Neural cell (in vitro differentiated cells): Measurements from ENCODE around the gene TEX35. TPM values are rescaled to one million over a fixed set of nuclear protein-coding genes. Genes with fewer than 3 reads are reported as not detected.

ENCODE experiments used
- H2AFZ ChIP-seq: fragments of 200-600, 300-800 bp; sonication (generic), shearing (Covaris generic); 2 replicates; pipeline ENCODE4 v1.6.0; 2014; ENCODE audit warnings: low read depth, mild to moderate bottlenecking, antibody characterized with exemption, low read length, moderate library complexity
- H3F3A ChIP-seq: fragments of 200-600 bp; shearing (Covaris generic); 2 replicates; pipeline ENCODE4 v1.6.1; 2016; ENCODE audit warnings: mild to moderate bottlenecking, moderate library complexity, mixed read lengths, antibody characterized with exemption, low read length; ENCODE audit not compliant: insufficient read depth, poor library complexity, severe bottlenecking
- H3K27ac ChIP-seq: fragments of 200-600, 300-800 bp; sonication (generic), shearing (Covaris generic); 2 replicates; pipeline ENCODE4 v1.5.1; 2014; ENCODE audit warnings: mild to moderate bottlenecking, low read length, moderate library complexity
- H3K27me3 ChIP-seq: fragments of 300-800, 200-600 bp; sonication (generic), shearing (Covaris generic); 2 replicates; pipeline ENCODE4 v1.6.0; 2014; ENCODE audit warnings: mild to moderate bottlenecking, low read depth, low read length, moderate library complexity; ENCODE audit not compliant: insufficient read depth
- H3K36me3 ChIP-seq: fragments of 300-800, 200-600 bp; sonication (generic), shearing (Covaris generic); 2 replicates; pipeline ENCODE4 v1.5.1; 2014; ENCODE audit warnings: mild to moderate bottlenecking, antibody characterized with exemption, low read length, moderate library complexity; ENCODE audit not compliant: insufficient read depth
- H3K4me2 ChIP-seq: fragments of 300-800, 200-600 bp; sonication (generic), shearing (Covaris generic); 2 replicates; pipeline ENCODE4 v1.6.0; 2014; ENCODE audit warnings: mild to moderate bottlenecking, low read length
- H3K4me3 ChIP-seq: fragments of 300-800, 200-600 bp; sonication (generic), shearing (Covaris generic); 2 replicates; pipeline ENCODE4 v1.5.1; 2014; ENCODE audit warnings: mild to moderate bottlenecking, low read length, moderate library complexity
- H3K79me2 ChIP-seq: fragments of 200-600 bp; shearing (Covaris generic); replicated peaks from 2 replicates; pipeline ENCODE4 v1.6.0; 2014; ENCODE audit warnings: mild to moderate bottlenecking, low read length, moderate library complexity; ENCODE audit not compliant: insufficient read depth
- H3K9ac ChIP-seq: fragments of 300-800, 200-600 bp; sonication (generic), shearing (Covaris generic); 2 replicates; pipeline ENCODE4 v1.6.1; 2016; ENCODE audit warnings: mild to moderate bottlenecking, low read length, mixed read lengths
- H3K9me2 ChIP-seq: fragments of 200-600 bp; shearing (Covaris generic); 2 replicates; pipeline ENCODE4 v1.6.1; 2016; ENCODE audit warnings: mild to moderate bottlenecking, low read length, mixed read lengths; ENCODE audit not compliant: insufficient read depth
- H3K9me3 ChIP-seq: fragments of 200-600, 300-800 bp; sonication (generic), shearing (Covaris generic); 2 replicates; pipeline ENCODE4 v1.6.1; 2016; ENCODE audit warnings: mild to moderate bottlenecking, mixed run types, low read length, moderate library complexity, mixed read lengths
- H4K20me1 ChIP-seq: fragments of 200-600 bp; shearing (Covaris generic); 2 replicates; pipeline ENCODE4 v1.6.1; 2016; ENCODE audit warnings: mild to moderate bottlenecking, mixed run types; ENCODE audit not compliant: insufficient read depth
- CTCF ChIP-seq: fragments of 450-650 bp; IDR thresholded peaks from 2 replicates; pipeline ENCODE4 v1.5.1; 2014; ENCODE audit warnings: antibody characterized with exemption, mild to moderate bottlenecking, moderate library complexity; ENCODE audit not compliant: poor library complexity, severe bottlenecking
- EP300 ChIP-seq: fragments of 450-650 bp; conservative IDR thresholded peaks from 2 replicates; pipeline ENCODE4 v1.6.1; 2014; ENCODE audit warnings: antibody characterized with exemption, mild to moderate bottlenecking, moderate library complexity; ENCODE audit not compliant: poor library complexity, severe bottlenecking
- EZH2 ChIP-seq: fragments of 200-600, 300-800 bp; shearing (Covaris generic), sonication (generic); IDR thresholded peaks from 2 replicates; pipeline ENCODE4 v1.6.1; 2014; ENCODE audit warnings: antibody characterized with exemption, low read length, borderline replicate concordance, mild to moderate bottlenecking; ENCODE audit not compliant: insufficient read depth, poor library complexity, severe bottlenecking
- MXI1 ChIP-seq: fragments of 450-650 bp; conservative IDR thresholded peaks from 2 replicates; pipeline ENCODE4 v1.6.1; 2014; ENCODE audit warnings: antibody characterized with exemption, mild to moderate bottlenecking; ENCODE audit not compliant: poor library complexity, severe bottlenecking
- POLR2AphosphoS5 ChIP-seq: IDR thresholded peaks from 2 replicates; pipeline ENCODE4 v1.6.1; 2012
- RAD21 ChIP-seq: fragments of 450-650 bp; conservative IDR thresholded peaks from 2 replicates; pipeline ENCODE4 v1.6.1; 2014; ENCODE audit warnings: antibody characterized with exemption, mild to moderate bottlenecking, moderate library complexity
- SMC3 ChIP-seq: fragments of 450-650 bp; conservative IDR thresholded peaks from 2 replicates; pipeline ENCODE4 v1.6.1; 2014; ENCODE audit warnings: antibody characterized with exemption, mild to moderate bottlenecking, moderate library complexity; ENCODE audit not compliant: poor library complexity
- TAF1 ChIP-seq: IDR thresholded peaks from 2 replicates; pipeline ENCODE4 v1.6.1; 2012; ENCODE audit warnings: low read depth
- polyA plus RNA-seq: library from polyadenylated mRNA; depleted of rRNA; stranded (reverse); fragments of >200 nt; gene quantifications from 2 replicates; pipeline ENCODE4 v1.2.3, GENCODE V29; 2014
- TF ChIP-seq, protein P1 (sequence below): IDR thresholded peaks from 2 replicates; pipeline ENCODE4 v1.6.1; 2012; ENCODE audit warnings: borderline replicate concordance

Gene TEX35
- polyA plus RNA-seq, 1 donor from 2014 or later: not detected

DNA sequence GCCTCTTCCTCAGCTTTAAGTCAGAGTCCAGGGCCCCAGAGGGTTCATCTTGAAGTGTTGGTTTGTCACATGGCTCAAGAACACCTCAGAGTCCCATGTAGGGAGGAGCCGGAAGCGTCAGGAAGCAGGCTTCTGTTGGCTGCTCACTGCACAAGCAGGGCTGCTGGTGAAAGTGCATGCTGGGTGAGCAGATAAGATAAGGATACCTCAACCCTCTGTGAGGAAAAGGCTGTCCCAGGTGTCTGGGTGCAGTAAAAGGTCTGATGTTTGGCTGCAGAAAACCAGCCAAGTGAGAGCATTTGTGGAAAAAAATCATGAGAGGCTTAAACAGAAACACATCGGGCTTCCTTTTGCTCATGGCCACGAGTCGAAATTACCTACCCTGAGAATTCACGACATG is 6.2 kb upstream of the TEX35 start:
- Histone ChIP-seq H3K9me3 (no peaks in the 10 kb centered on the region), H2AFZ (no peak overlapping the region), H3F3A (no peaks in the 10 kb centered on the region), H3K9ac (no peak overlapping the region), H3K79me2 (no peaks in the 10 kb centered on the region), H3K4me2 (no peak overlapping the region), H3K36me3 (no peaks in the 10 kb centered on the region), H3K27me3 (no peaks in the 10 kb centered on the region), H4K20me1 (no peaks in the 10 kb centered on the region), H3K4me3 (no peak overlapping the region), H3K9me2 (no peaks in the 10 kb centered on the region), H3K27ac (no peak overlapping the region)
- TF ChIP-seq CTCF (no peak), MXI1 (no peak), TAF1 (no peak), EZH2 (no peak), EP300 (no peak), POLR2AphosphoS5 (no peak), SMC3 (no peak), RAD21 (no peak)
- TF ChIP-seq, protein P1, sequence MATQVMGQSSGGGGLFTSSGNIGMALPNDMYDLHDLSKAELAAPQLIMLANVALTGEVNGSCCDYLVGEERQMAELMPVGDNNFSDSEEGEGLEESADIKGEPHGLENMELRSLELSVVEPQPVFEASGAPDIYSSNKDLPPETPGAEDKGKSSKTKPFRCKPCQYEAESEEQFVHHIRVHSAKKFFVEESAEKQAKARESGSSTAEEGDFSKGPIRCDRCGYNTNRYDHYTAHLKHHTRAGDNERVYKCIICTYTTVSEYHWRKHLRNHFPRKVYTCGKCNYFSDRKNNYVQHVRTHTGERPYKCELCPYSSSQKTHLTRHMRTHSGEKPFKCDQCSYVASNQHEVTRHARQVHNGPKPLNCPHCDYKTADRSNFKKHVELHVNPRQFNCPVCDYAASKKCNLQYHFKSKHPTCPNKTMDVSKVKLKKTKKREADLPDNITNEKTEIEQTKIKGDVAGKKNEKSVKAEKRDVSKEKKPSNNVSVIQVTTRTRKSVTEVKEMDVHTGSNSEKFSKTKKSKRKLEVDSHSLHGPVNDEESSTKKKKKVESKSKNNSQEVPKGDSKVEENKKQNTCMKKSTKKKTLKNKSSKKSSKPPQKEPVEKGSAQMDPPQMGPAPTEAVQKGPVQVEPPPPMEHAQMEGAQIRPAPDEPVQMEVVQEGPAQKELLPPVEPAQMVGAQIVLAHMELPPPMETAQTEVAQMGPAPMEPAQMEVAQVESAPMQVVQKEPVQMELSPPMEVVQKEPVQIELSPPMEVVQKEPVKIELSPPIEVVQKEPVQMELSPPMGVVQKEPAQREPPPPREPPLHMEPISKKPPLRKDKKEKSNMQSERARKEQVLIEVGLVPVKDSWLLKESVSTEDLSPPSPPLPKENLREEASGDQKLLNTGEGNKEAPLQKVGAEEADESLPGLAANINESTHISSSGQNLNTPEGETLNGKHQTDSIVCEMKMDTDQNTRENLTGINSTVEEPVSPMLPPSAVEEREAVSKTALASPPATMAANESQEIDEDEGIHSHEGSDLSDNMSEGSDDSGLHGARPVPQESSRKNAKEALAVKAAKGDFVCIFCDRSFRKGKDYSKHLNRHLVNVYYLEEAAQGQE: no peak

GRCh38 chr1:178509414-178510007 is 3.4 kb upstream of the TEX35 start:
- no peak overlapping the region for H2AFZ ChIP-seq
- no peaks in the 10 kb centered on the region for H3K79me2 ChIP-seq
- H3K9me2 ChIP-seq: no peaks in the 10 kb centered on the region
- no peaks in the 10 kb centered on the region for H4K20me1 ChIP-seq
- no peaks in the 10 kb centered on the region for H3K9me3 ChIP-seq
- no peak overlapping the region for H3K9ac ChIP-seq
- H3K27me3 ChIP-seq: no peaks in the 10 kb centered on the region
- H3K4me3 ChIP-seq: no peak overlapping the region
- no peak overlapping the region for H3K4me2 ChIP-seq
- no peaks in the 10 kb centered on the region for H3F3A ChIP-seq
- TF ChIP-seq POLR2AphosphoS5: no peak
- TF ChIP-seq, protein P1: no peak
- no peak overlapping the region for H3K27ac ChIP-seq
- no peaks in the 10 kb centered on the region for H3K36me3 ChIP-seq
